HG02763 (cell line): ENCODE data around the gene AJAP1.
"Not testable (repeated sequence)": the region's sequence is repeated elsewhere in the genome, so short reads cannot be mapped to it uniquely, and the experiment has no call there.

Experiments used
- ATAC-seq: cut with Tn5 transposase; IDR thresholded peaks from one replicate; pipeline ENCODE4 v1.9.1; 2021; ENCODE audit warnings: mild to moderate bottlenecking, moderate library complexity; ENCODE audit not compliant: unreplicated experiment

Gene AJAP1

DNA sequence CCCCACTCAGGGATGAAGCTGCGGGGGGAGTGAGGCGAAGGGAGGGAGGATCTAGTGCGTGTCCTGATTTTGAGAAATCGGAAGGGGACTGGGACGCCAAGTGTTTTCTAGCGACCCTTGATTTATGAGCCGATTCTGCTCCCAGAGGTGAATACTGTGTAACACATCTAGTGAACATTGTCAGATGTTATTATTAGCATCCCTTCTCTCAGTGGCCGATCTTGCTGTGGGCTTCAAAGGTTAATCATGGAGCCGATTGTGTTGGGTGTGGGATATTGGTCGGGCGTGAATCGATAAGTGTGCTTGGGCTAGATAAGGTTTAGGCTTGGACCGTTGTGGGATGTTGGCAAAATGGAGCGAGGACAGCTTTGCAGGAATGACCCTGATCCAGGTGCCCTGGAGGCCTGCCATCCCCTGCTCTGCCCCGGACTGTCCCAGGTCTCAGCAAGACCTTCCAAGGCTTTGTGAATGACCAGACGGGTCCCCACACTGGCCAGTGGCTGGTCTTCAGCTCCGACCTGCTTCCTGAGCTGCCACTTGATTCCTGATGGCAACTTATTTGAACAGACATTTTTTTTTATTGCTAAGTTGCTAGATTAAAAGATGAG lies 2.2 kb downstream of the AJAP1 start:
- no peak for ATAC-seq

DNA sequence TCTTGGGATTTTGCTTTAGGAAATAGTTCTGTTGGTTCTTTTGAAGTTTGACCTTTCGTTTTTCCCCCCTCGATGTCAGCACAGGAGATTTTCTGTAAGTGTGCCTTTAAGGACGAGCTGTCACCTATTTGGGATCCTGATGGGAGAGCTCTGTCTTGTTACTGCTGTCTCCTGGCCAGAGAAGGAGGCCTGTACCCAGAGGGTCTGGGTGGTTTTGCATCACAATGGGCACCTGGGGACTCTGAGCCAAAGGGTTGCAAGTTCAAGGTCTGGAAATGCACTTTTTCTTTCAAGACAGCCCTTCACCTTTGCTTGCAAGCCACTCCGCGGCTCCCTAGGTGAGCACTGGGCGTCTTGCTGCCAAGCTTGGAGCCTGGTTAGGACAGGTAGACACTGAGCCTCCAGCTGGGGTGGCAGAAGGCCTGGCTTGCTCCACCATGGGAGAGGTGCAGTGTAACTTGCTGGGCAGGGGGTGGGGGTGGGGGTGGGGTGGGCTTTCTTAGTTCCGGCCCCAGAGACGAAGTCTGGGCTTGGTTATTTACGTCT lies 2.9 kb downstream of the AJAP1 start:
- no peak for ATAC-seq

GRCh38 chr1:4657960-4658541 lies 3.6 kb downstream of the AJAP1 start:
- ATAC-seq = no peak

- ATAC-seq = no peak
These were observed 4.5 kb downstream of the AJAP1 start for GRCh38 chr1:4658643-4659628.

GRCh38 chr1:4660917-4661594 lies 6.6 kb downstream of the AJAP1 start:
- no peak for ATAC-seq

DNA sequence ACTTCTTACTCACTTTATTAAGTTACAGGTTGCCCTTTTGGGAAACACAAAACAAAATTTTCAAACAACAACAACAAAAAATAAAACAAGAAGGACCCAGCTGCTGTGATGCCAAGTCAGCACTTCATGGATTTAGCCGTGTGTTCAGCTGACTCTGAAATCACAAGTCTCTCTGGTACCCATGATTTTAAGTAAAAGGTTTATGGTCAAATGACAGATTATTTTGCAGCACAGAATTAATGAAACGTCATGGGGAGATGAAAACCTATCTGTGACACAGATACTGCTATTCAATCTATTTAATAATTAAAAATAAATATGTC lies 7.1 kb downstream of the AJAP1 start:
- ATAC-seq = no peak

GRCh38 chr1:4662168-4662567 lies 7.8 kb downstream of the AJAP1 start:
- ATAC-seq = no peak

DNA sequence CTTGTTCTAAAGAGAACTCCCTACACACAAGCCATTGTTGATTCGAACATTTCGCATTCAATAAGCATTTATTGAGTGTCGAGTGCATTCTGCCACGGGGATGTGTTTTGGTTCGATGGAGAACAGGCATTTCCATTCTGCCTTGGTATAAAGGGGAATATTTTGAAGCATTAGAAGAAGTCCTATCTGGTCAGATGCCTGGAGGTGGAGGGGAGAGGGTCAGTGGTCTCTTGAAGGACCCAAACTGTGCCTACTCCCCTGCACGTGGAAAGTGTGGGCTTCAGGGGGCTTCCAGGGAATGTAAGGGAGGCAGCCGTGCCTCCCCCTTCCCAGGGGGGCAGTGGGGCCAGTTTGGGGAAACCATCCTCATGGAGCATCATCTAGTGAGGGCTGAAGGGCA lies 8.3 kb downstream of the AJAP1 start:
- no peak for ATAC-seq

DNA sequence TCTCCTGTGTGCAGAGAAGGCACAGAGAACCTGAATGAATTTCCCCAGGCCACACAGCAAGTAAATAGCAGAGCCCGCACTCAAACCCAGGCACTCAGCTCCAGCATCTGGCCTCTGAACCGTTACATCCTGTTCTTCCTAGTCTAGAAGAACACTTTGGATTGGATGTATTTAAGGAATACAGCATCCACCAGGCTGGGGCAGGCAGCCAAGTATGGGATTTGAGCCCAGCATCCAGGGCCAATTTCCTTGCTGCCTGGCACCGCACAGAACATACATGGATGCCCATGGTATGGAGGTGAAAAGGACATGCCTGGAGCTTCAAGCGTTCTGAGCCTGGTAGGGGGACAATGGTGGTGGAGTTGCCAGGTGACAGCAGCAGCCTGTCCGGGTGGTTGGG lies 9.7 kb downstream of the AJAP1 start:
- no peak for ATAC-seq

DNA sequence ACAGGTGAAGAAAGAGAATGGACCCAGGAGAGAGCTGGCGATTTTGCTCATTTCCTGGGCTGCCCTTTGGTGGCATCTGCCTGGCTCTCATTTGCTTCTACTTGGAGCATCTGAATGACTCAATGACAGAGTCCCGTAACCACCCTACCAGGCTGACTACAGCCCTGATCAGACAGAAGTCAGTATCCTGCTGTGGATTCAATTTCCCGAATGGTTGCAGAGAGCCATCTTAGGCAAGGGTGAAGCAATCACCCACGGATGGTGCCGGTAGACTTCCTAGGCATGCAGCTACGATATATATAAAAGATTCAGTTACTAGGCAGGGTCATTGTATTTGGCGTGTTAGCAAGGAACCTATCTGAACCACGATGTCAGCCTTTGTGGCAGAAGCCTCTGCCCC lies 10.2 kb downstream of the AJAP1 start:
- ATAC-seq = no peak

DNA sequence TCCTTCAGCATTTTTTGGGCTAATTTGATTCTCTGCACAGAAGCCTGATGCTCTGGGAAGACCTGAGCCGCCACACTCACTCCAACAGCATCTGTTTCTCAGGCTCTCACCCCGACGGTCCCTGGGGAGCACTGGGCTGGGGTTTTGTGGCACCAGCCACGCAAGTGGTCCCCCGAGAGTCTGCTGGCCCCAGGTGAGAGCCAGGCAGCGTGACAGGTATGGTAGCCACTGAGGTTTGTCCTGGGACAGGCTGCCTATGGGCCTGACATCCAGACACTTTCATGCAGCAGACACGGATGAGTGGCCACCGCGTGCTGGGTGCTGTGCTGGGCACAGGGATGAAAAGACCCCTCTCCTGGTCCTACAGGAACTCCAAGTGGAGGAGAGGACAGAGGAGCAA lies 11.0 kb downstream of the AJAP1 start:
- no peak for ATAC-seq

DNA sequence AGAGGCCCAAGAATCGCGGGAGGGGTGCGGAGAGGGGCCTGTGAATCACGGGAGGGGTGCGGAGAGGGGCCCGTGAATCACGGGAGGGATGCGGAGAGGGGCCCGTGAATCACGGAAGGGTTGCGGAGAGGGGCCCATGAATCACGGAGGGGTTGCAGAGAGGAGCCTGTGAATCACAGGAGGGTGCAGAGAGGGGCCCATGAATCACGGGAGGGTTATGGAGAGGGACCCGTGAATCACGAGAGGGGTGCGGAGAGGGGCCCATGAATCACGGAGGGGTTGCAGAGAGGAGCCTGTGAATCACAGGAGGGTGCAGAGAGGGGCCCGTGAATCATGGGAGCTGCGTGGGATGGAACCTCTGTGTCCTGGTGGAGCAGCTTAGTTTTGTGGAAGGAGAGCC lies 12.3 kb downstream of the AJAP1 start:
- not testable (repeated sequence) for ATAC-seq

DNA sequence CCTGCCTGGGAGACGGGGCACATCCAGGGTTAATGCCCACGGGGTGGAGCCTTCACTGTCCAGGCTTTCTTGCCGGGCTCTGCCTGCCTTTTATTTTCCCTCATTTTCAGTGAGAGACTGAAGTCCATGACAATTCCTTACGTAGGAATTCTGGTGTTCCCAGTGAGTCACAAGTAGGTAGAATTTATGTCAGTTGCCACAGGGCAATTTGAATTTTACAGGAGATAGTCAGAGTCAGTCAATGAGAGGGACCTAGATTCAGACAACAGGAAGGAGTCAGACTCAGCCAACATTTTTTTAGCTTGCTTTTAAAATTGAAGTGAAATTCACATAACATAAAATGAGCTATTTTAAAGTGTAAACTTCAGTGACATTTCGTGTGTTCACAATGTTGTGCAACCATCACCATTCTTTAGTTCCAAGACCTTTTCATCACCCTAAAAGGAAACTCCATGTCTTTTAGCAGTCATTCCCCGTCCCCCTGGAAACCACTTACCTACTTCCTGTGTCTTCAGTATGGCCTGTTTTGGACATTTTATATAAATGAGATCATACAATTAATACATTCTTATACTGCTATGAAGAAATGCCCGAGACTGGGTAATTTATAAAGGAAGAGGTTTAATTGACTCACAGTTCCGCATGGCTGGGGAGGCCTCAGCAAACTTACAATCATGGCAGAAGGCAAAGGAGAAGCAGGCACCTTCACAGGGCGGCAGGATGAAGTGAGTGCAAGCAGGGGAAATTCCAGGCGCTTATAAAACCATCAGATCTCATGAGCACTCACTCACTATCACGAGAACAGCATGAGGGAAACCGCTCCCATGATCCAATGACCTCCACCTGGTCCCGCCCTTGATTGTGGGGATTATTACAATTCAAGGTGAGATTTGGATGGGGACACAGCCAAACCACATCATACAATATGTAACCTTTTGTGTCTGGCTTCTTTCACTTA lies 14.6 kb downstream of the AJAP1 start:
- ATAC-seq = no peak

DNA sequence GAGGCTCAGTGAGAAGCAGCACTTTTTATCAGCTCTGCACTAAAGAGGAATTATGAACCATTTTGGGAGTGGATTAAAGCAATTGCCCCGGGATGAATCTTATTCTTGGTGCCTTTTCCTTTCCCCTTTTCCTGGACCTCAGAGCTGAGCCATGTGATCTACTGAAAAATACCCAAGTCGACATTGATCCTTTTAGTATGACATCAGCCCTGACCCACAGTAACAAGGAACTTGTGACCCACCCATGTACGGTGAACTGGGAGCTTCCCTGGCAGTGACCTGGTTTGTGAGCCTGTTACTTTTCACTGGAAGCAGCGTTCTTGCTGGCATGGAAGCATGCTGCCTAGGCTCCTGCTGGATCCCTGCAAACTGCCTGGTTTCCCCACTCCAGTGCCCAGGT lies 15.9 kb downstream of the AJAP1 start:
- no peak for ATAC-seq

DNA sequence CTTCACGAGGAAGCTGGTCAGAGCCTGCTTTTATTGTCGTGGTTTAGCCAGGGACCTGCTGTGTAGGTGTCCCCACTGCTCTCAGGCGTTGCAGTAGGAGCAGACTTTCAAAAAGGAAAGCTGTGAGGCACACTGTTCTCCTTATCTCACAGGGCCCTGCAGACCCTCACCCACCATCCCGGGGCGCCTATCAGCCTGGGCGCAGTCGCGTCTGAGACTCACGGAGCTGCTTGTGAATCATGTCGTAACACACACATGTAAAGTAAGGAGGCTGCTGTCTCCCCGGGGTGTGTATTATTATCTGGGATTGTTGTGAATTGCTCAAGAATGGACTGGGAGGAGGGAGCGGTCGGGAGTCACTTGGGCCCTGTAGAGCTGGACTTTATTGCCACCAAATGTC lies 17.4 kb downstream of the AJAP1 start:
- no peak for ATAC-seq

DNA sequence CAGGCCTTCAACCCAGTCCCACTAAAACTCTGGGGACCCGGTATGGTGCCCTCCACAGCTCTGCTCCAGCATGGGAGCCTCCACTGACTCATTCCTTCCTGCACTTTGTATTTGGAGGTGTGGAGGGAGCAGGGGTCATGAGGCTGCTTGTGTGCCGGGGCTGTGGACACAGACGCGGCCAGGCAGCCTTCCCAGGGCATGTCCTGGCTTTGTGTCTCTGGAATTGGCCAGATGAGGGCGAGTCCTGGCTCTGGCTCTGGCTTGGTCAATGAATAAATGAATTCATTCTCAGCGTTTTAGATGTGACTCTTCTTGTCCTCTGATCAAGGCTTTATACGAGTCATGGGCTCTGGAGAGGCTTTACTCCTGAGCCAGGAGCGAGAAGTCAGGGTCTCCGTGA lies 19.1 kb downstream of the AJAP1 start:
- no peak for ATAC-seq

- no peak for ATAC-seq
These were observed 19.7 kb downstream of the AJAP1 start for GRCh38 chr1:4674117-4674516.

GRCh38 chr1:4674676-4675075 lies 20.3 kb downstream of the AJAP1 start:
- no peak for ATAC-seq

- ATAC-seq = no peak
These were observed 21.2 kb downstream of the AJAP1 start for GRCh38 chr1:4675454-4676186.
